HL-60 (cell line): ENCODE data around the gene DNAH6.

ENCODE experiments used
- DNase-seq, 2 experiments: peaks; one replicate each; pipeline ENCODE4 v3.0.0-alpha.2; 2010 to 2020; ENCODE audit warnings: low read depth in 1 of 2, low spot score in 1 of 2
- H3K27ac ChIP-seq: fragments of 250-450 bp; sonication (Bioruptor Pico); replicated peaks from 2 replicates; pipeline ENCODE4 v1.5.1; 2020; ENCODE audit warnings: mild to moderate bottlenecking, moderate library complexity
- H3K27me3 ChIP-seq: fragments of 250-450 bp; sonication (Bioruptor Pico); 2 replicates; pipeline ENCODE4 v1.5.1; 2021; ENCODE audit warnings: mild to moderate bottlenecking, moderate library complexity; ENCODE audit not compliant: insufficient read depth, poor library complexity, severe bottlenecking
- H3K4me3 ChIP-seq: replicated peaks from 2 replicates; pipeline ENCODE4 v1.5.1; 2011; ENCODE audit warnings: mild to moderate bottlenecking, control low read depth, low read length; ENCODE audit not compliant: insufficient read depth
- CTCF ChIP-seq: IDR thresholded peaks from one replicate; pipeline ENCODE4 v1.5.1; 2011; ENCODE audit warnings: low read length, control low read depth, inconsistent platforms; ENCODE audit not compliant: insufficient read depth
- GABPA ChIP-seq: IDR thresholded peaks from 2 replicates; pipeline ENCODE4 v1.6.1; 2012; ENCODE audit warnings: low read depth
- POLR2AphosphoS5 ChIP-seq: IDR thresholded peaks from 2 replicates; pipeline ENCODE4 v1.6.1; 2012; ENCODE audit warnings: low read depth
- SPI1 ChIP-seq: IDR thresholded peaks from 2 replicates; pipeline ENCODE4 v1.6.1; 2012; ENCODE audit warnings: low read depth, mild to moderate bottlenecking, borderline replicate concordance
- TF ChIP-seq, protein P1 (sequence below): IDR thresholded peaks from 2 replicates; pipeline ENCODE4 v1.6.1; 2012; ENCODE audit warnings: low read depth; ENCODE audit not compliant: insufficient replicate concordance

Gene DNAH6

GRCh38 chr2:84527137-84528129 is 11.1 kb downstream of the DNAH6 start:
- no peak for TF ChIP-seq SPI1
- TF ChIP-seq, protein P1, sequence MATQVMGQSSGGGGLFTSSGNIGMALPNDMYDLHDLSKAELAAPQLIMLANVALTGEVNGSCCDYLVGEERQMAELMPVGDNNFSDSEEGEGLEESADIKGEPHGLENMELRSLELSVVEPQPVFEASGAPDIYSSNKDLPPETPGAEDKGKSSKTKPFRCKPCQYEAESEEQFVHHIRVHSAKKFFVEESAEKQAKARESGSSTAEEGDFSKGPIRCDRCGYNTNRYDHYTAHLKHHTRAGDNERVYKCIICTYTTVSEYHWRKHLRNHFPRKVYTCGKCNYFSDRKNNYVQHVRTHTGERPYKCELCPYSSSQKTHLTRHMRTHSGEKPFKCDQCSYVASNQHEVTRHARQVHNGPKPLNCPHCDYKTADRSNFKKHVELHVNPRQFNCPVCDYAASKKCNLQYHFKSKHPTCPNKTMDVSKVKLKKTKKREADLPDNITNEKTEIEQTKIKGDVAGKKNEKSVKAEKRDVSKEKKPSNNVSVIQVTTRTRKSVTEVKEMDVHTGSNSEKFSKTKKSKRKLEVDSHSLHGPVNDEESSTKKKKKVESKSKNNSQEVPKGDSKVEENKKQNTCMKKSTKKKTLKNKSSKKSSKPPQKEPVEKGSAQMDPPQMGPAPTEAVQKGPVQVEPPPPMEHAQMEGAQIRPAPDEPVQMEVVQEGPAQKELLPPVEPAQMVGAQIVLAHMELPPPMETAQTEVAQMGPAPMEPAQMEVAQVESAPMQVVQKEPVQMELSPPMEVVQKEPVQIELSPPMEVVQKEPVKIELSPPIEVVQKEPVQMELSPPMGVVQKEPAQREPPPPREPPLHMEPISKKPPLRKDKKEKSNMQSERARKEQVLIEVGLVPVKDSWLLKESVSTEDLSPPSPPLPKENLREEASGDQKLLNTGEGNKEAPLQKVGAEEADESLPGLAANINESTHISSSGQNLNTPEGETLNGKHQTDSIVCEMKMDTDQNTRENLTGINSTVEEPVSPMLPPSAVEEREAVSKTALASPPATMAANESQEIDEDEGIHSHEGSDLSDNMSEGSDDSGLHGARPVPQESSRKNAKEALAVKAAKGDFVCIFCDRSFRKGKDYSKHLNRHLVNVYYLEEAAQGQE = no peak
- TF ChIP-seq CTCF = no peak
- TF ChIP-seq POLR2AphosphoS5 = no peak
- no peak for TF ChIP-seq GABPA
- DNase-seq = no peak
- Histone ChIP-seq H3K27ac (no peak overlapping the region), H3K27me3 (no peaks in the 10 kb centered on the region), H3K4me3 (no peak overlapping the region)

GRCh38 chr2:84532291-84532690 is 16.0 kb downstream of the DNAH6 start:
- H3K27ac ChIP-seq = no peak overlapping the region
- no peak for TF ChIP-seq SPI1
- no peak for TF ChIP-seq POLR2AphosphoS5
- TF ChIP-seq CTCF = no peak
- TF ChIP-seq GABPA = no peak
- TF ChIP-seq, protein P1 = no peak

DNA sequence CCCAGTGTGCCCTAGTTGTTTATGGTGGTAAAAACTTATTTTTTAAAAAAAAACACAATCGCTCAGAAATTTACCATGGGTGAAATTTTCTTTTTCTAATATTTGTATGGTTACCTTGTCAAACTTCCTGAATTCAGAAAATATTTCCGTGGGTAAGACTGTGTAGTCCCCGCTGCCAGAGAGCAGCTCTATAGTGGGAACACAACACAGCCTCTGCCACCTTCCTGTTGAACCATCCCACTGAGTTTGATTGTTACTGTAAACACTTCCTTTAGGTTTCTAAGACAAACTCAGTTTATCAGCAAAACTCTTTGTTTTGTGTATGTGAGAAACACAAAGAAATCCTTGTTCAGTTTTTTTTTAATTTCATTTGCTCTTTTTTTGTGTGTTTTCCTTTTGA is 17.9 kb downstream of the DNAH6 start:
- Histone ChIP-seq H3K27ac (no peak overlapping the region), H3K27me3 (peaks cover 4% of the 10 kb centered on the region), H3K4me3 (no peak overlapping the region)
- no peak for TF ChIP-seq GABPA
- no peak for TF ChIP-seq CTCF
- no peak for TF ChIP-seq POLR2AphosphoS5
- TF ChIP-seq, protein P1 = no peak
- no peak for TF ChIP-seq SPI1
- DNase-seq = no peak

More at GRCh38 chr2:84532291-84532690, 16.0 kb downstream of the DNAH6 start:
- Histone ChIP-seq H3K4me3 (no peak overlapping the region), H3K27me3 (peaks cover 4% of the 10 kb centered on the region)
- no peak for DNase-seq
